GM12891 (cell line): ENCODE data around the gene SLC2A9.

Experiments used
- DNase-seq: peaks from one replicate; pipeline ENCODE4 v3.0.0; 2011; ENCODE audit warnings: low spot score; ENCODE audit not compliant: insufficient read length
- FAIRE-seq: peaks from 2 replicates; lab custom pipeline; 2011; peaks lifted over from hg19 to GRCh38; lab: Jason Lieb, UNC
- PAX5 ChIP-seq: IDR thresholded peaks from 2 replicates; pipeline ENCODE4 v1.6.1; 2011; ENCODE audit warnings: low read length, moderate library complexity, mild to moderate bottlenecking; ENCODE audit not compliant: insufficient read depth, severe bottlenecking
- POLR2A ChIP-seq: IDR thresholded peaks from 2 replicates; pipeline ENCODE4 v1.6.1; 2011; ENCODE audit warnings: low read depth, low read length, control low read depth
- POLR2AphosphoS5 ChIP-seq: IDR thresholded peaks from 2 replicates; pipeline ENCODE4 v1.6.1; 2011; ENCODE audit warnings: low read depth, low read length, control low read depth
- POU2F2 ChIP-seq: IDR thresholded peaks from 2 replicates; pipeline ENCODE4 v1.6.1; 2011; ENCODE audit warnings: low read depth, mild to moderate bottlenecking, control low read depth, low read length, moderate library complexity
- SPI1 ChIP-seq: IDR thresholded peaks from 2 replicates; pipeline ENCODE4 v1.6.1; 2011; ENCODE audit warnings: low read depth, low read length, control low read depth
- TAF1 ChIP-seq: IDR thresholded peaks from 2 replicates; pipeline ENCODE4 v1.6.1; 2011; ENCODE audit warnings: low read depth, low read length, control low read depth

Gene SLC2A9

DNA sequence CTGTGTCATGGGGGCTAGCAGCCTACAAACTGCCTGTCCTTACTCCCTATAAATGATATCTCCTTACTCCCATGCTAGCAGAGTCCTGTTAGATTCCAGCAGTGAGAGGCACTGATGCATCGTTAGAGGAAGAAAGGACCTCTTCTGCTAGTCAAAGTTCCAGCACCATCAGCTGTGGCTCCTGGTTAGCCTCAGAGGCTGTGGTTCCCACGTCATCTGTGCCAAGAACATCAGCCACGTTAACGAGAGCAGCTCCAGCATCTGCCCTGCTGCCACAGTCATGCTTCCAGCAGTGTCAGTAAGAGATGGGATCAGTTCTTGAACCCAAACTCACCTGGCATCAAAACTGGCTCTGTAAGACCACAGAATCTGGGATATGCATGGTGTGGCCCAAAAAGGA lies 88.5 kb downstream of the SLC2A9 start:
- TF ChIP-seq POLR2A (no peak), TAF1 (no peak), SPI1 (no peak), POU2F2 (no peak), PAX5 (no peak), POLR2AphosphoS5 (no peak)
- DNase-seq: no peak
- no peak for FAIRE-seq

DNA sequence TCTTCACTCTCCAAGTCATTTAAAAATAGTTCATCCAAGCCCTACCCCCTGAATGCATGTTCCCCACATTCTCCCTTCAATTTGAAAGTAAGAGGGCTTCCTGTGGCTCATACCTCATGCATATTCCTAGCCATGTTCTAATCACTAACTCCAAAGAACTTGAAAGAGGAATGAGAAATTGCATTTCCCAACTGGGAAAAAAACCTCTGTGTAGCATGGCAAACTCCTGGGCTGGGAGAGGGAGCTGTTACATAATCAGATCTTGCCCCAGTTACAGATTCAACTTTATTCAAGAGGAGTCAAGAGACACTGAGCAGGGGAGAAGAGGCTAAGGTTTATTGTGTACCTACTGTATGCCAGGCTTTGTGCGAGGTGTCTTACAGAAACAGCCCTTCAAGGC lies 90.2 kb downstream of the SLC2A9 start:
- TF ChIP-seq SPI1: no peak
- no peak for TF ChIP-seq POLR2A
- TF ChIP-seq POLR2AphosphoS5: no peak
- TF ChIP-seq PAX5: no peak
- TF ChIP-seq POU2F2: no peak
- TF ChIP-seq TAF1: no peak
- DNase-seq: no peak
- FAIRE-seq: no peak

DNA sequence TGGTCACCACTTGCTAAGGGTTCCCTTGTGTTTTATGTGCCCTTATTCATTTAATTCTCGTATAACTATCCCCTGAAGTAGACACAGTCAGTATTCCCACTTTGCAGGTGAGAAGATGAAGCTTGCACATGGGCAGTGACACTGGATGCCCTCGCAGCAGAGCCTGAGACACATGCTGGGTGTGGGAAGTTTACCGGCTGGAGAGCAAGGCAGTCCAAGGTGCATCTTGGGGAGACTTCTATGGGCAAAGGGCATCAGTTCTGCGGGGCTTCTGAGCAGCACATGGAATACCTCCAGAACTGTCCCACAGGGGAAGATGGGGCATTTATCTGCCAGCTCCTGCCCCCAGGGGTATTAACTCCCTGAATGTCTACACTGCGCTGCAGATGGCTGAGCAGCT lies 92.2 kb downstream of the SLC2A9 start:
- no peak for TF ChIP-seq SPI1
- TF ChIP-seq TAF1: no peak
- no peak for TF ChIP-seq PAX5
- no peak for TF ChIP-seq POU2F2
- no peak for TF ChIP-seq POLR2A
- TF ChIP-seq POLR2AphosphoS5: no peak
- no peak for DNase-seq
- FAIRE-seq: no peak

DNA sequence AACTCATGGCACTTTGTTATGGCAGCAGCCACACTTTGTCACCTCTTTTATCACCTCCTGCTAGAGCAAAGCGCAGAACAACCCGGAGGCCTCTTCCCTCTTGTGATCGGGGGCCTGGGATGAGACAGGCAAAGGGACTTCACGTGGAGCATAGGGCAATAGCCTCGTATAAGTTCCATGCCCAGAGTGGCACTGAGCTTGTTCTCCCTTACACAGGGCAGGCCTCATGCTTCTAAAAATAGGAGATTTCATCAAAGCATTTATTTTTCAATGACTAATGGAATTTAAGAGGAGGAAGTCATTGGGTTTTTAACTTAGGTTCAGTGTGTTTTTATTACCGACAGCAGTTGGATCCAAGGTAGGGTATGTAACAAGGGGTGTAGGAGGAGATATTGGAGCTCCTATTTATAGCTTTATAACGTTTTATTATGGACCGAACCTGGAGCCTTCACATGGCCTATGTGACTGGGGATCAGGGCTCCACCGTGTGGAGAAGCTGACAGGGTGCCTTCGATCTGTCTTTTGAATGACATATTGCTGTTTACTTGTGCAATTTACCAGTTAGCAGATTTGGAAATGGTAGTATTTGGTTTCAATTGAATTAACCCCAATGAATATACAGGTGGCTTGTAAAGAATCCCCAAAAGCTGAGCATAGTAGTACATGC lies 93.8 kb downstream of the SLC2A9 start:
- FAIRE-seq (no peak), DNase-seq (no peak)
- TF ChIP-seq SPI1: no peak
- no peak for TF ChIP-seq TAF1
- TF ChIP-seq PAX5: no peak
- no peak for TF ChIP-seq POU2F2
- no peak for TF ChIP-seq POLR2AphosphoS5
- TF ChIP-seq POLR2A: no peak

DNA sequence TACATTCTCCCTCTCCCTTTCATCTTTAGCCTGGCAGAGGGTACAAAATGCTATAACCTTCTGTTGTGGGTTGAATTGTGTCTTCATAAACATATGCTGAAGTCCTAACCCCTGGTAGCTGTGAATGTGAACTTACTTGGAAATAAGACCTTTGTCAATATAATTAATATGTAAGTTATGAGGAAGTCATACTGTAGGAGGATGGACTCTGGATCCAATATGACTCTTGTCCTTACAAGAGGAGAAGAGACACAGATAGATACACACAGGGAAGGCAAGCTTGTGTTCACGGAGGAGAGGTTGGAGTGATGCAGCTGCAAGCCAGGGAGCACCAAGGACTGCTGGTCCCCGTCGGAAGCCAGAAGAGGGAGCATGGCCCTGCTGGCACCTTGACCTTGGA lies 94.7 kb downstream of the SLC2A9 start:
- FAIRE-seq: no peak
- TF ChIP-seq SPI1: no peak
- TF ChIP-seq PAX5: no peak
- TF ChIP-seq TAF1: no peak
- TF ChIP-seq POLR2A: no peak
- no peak for TF ChIP-seq POU2F2
- no peak for TF ChIP-seq POLR2AphosphoS5
- no peak for DNase-seq

DNA sequence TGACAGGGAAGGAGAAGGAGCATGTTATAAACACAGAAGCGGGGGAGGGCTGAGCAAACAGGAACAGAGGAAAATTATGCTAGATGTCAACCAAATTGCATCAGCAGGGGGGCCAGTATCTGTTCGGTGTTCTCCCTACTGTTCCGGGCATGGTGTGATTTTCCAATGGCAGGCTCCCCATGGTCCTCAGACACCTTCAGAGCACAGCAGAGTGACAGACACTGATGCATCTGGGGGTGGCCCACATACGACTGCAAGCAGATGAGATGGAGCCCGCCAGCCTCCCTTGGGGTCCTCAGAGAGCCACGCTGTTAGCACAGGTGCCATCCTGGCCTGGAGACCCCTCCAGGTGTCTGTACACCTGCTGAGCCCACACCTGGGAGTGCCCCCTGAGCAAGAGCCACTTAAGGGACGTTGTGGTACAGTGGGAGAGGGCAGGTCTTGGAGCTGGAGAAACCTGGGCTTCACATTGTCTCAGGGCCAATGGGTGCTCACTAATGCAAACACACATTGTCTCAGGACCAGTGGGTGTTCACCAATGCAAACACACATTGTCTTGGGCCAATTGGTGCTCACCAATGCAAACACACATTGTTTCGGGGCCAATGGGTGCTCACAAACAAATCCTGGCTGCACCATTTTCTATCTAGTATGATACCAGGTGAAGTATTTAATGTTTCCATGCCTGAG lies 95.4 kb downstream of the SLC2A9 start:
- TF ChIP-seq POU2F2 (no peak), PAX5 (no peak), SPI1 (no peak), POLR2AphosphoS5 (no peak)
- no peak for FAIRE-seq
- no peak for DNase-seq

DNA sequence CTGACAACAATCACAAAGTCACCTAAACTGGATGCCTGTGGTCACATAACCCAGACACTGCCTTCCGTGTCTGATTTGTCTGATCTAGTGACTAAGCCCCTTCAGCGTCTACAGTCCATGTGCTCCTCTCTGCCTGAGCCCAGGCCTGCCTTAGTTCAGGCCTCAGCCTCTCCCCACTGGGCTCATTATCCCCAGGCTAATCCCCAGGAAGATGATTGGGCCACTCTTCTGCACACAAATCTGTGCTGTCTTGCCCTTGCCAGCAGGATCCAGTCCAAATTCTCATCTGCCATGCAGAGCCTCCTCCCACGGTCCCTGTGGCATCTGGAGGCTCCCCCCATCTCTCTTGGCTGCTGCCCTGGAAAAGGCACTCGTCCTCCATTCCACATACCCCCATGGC lies 96.5 kb downstream of the SLC2A9 start:
- DNase-seq (no peak), FAIRE-seq (no peak)
- TF ChIP-seq SPI1: no peak
- TF ChIP-seq POLR2AphosphoS5: no peak
- TF ChIP-seq PAX5: no peak
- no peak for TF ChIP-seq TAF1
- TF ChIP-seq POU2F2: no peak
- TF ChIP-seq POLR2A: no peak

DNA sequence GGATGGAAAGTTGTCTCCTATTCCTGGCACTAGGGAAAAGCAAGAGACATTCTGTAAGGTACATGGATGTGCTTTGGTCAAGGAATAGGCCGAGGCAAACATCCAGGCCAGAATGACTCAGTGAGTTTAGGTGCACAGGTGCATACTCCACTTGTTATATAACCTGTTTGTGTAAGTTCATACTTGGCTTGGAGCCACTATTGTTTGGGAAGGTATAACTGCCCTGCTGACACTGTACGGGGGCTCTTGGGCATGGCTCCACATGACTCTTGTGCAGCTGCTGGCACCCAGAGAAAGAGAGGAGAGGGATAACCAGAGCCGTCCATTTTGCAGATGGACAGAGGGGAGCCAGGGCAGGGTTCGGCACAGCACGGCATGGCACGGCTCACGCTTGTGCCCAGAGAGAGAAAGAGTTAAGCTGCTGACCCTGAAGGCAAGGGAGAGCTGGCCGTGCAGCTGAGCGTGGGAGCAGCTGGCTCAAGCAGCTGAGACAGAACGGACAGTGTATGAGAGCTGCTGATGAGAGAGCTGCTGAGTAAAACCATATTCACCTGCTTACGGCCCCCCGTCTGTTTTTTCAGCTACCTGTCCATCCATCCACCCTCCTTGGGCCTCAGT lies 98.0 kb downstream of the SLC2A9 start:
- FAIRE-seq: no peak
- TF ChIP-seq POLR2A (no peak), TAF1 (no peak), SPI1 (no peak), POLR2AphosphoS5 (no peak), POU2F2 (no peak), PAX5 (no peak)

DNA sequence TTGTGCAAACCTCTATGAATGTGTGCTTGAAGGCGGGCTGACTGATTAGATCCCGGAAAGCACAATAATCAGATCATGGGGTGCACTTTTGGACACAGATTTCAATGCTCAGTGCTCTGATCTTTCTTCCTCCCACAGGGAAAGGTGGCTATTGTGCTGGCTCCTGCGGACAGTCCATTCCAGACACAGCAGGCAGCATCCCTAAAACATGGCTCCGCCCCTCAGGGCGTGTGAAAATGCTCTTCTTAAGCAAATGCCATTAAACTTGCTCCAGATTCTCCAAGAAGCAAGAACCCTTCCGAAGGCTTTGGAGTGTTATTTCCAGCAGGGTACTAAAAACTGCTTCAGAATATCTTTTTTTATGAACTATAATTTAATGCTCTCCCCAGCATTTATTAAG lies 100.0 kb downstream of the SLC2A9 start:
- no peak for FAIRE-seq
- no peak for DNase-seq
- TF ChIP-seq POU2F2: no peak

More for the DNA sequence above, 98.0 kb downstream of the SLC2A9 start:
- DNase-seq: no peak

DNA sequence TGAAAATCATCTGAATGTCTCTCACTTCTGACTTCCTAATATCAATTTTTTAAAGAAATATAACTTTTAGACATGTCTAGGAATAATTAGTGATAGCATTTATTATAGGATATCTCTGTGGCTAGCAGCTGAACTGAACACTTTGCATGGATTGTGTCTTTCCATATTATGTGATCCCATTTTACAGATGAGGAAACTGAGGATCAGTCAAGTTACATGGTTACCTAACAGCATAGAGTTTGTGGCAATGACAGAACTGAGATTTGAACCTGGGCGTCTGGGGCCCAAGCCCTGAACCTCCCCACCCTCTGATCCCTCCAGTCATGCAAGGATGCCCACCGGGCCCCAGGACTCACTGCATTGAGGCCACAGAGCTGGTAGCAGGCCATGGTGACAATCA lies 101.3 kb downstream of the SLC2A9 start:
- no peak for TF ChIP-seq TAF1
- TF ChIP-seq POLR2A: no peak
- no peak for TF ChIP-seq POLR2AphosphoS5
- TF ChIP-seq PAX5: no peak
- no peak for TF ChIP-seq SPI1
- TF ChIP-seq POU2F2: no peak
- no peak for DNase-seq
- FAIRE-seq: no peak
